IPS-NIHi11 (cell line): ENCODE measurements around the gene CDYL2.
A peak's percentile ranks its signal among the peaks of the same experiment; 100 is the strongest.
"Not testable (repeated sequence)": the region's sequence is repeated elsewhere in the genome, so short reads cannot be mapped to it uniquely, and the experiment has no call there.

Experiments used
- DNase-seq: peaks from one replicate; pipeline ENCODE4 v3.0.0; 2012; ENCODE audit warnings: mixed read lengths, low spot score

Gene CDYL2

DNA sequence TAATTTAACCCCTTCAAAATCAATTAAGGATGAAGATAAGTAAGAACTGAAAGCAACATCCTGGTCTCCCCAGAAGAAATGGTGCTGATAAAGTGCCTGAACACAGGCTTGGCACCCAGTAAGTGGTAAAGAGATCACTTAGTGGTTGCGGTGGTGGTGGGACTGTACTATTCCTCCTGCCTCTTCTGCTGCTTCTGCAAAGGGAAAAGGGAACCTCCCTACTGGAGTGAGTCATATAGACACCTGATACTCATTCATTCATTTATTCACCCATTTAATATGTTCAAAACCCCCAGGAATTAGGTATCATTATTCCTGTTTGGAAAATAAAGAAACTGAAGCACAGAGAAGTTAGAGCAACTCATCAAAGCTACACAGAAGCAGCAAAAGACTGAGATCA, 60.6 kb downstream of the CDYL2 start:
- no peak for DNase-seq

DNA sequence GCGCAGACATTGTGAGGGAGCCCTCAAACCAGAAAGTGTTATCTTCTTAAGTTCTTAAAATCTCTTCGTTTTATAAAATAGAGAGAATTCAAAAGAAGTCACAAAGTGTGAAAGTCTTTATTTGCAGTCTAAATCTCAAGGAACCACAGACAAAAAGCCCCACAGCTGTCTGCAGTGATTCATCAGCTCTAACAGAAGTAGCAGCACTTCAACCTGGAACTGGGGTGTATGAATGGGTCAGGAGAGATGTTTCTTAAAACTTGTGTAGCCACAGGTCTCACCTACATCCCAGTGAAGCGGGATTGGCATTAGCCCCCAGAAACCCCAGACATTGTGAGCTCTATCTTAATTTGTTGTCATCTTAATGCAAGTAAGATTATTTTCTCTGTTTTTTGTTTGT, 61.1 kb downstream of the CDYL2 start:
- DNase-seq, result no peak

DNA sequence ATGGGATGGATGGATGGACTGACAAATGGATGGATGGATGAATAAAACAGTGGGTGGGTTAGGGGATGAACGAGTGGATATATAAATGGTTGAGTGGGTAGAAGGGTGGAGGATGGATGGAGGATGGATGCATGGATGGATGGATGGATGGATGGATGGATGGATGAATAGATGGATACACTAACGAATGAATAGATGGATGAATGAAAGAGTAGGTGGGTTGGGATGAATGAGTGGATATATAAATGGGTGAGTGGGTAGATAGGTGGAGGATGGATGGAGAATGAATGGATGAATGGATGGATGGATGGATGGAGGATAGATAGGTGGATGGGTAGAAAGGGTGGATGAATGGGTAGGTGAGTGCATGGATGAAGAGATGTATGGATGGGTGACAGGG, 62.1 kb downstream of the CDYL2 start:
- DNase-seq, result no peak

DNA sequence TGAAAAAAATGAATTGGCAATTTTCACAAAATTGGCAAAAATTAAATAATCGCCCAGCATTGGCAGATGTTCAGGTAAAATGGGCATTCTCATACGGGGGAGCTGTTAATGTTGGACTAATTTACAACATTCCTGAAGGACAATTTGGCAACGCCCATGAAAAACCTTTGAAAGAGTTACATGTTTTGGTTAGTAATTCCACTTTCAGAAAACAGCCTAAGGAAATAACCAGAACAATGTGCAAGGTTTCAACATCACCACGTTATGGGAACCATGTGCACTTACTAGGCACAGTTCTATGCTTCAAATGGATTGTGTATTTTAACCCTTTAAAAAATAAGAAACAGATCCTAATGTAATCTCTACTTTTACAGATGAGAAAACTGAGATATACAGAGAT, 62.7 kb downstream of the CDYL2 start:
- no peak for DNase-seq

DNA sequence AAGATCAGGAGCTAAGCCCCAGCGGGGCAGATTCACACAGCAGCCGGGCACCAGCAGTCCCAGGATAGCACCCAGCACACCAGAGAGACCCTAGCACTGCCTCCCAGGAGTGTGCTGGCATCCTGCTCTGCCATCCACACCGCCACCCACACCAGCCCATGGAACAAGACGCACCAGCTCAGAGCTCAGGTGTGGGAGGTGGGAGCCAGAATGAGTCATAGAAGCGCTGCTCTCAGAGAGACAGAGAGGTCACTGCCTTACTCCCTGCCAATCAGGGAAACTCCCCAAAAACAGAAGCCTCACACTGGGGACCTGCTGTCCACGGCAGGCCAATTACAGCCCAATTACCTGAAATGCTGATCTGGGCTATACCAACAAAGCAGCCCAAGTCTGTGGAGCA, 64.9 kb downstream of the CDYL2 start:
- no peak for DNase-seq

DNA sequence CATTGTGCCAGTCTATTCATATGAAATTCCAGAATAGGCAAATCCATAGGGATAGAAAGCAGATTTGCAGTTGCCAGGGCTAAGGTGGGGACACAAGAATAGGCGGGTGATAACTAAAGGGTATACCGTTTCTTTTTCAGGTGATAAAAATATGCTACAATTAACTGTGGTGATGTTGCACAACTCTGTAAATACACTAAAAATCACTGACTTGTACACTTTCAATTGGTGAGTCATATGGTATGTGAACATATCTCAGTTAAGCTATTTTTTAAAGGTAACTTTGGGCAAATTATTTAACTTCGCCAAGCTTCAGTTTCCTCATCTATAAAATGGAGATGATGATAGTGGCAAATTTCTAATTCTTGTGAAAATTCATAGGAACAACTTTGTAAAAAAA, 65.9 kb downstream of the CDYL2 start:
- no peak for DNase-seq

DNA sequence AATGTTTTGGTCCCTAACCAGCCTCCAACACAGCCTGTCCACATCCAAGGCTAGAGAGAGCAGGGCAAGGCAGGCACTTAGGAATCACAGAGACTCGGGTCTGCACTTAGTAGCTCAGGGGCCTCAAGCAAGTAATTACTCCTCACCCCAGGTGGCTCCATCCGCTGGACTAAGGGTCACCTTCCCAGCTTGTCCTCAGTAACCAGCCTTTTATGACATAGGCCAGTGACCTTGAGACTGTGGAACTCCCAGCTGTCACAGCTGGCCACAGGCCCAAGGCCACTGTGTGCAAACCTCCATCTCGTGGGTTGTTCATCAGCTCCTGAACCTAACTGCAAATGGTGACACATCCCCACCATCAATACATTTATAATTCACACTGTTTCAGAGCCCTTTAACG, 68.6 kb downstream of the CDYL2 start:
- no peak for DNase-seq

DNA sequence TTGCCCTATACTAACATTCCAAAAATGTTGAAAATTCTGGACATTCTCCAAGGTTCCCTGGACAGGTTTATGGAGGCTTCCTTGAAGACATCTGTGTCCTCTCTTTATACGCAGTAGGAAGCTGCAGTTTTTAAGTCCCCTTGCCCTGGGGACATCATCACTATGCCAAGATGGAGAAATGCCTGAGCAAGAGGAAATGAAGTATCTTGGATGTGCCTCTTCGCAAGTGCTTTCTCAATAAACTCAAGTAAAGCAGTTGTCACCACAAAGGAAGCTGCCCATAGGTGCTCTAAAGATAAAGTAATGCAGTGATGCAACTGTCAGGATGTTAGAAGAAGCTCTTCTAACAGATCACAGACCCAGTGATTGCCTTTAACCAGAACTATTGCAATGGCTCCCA, 71.0 kb downstream of the CDYL2 start:
- no peak for DNase-seq

DNA sequence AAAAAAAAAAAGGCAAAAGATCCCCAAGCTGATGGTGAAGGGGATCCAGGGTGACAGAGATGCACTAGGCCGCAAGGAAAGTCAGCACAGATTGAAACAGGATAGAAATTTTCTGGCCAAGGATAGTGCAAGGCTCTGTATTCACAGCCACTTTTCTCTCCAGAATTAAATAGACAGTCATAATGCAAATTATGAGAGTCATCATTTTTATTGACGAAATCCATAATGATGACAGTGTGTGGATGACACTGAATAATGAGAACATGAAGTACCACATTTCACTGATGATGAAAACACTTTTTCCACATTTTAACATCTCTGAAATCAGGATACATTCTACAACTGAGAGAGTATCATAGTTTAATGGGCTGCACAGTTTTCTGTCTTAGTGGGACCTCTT, 72.5 kb downstream of the CDYL2 start:
- no peak for DNase-seq

DNA sequence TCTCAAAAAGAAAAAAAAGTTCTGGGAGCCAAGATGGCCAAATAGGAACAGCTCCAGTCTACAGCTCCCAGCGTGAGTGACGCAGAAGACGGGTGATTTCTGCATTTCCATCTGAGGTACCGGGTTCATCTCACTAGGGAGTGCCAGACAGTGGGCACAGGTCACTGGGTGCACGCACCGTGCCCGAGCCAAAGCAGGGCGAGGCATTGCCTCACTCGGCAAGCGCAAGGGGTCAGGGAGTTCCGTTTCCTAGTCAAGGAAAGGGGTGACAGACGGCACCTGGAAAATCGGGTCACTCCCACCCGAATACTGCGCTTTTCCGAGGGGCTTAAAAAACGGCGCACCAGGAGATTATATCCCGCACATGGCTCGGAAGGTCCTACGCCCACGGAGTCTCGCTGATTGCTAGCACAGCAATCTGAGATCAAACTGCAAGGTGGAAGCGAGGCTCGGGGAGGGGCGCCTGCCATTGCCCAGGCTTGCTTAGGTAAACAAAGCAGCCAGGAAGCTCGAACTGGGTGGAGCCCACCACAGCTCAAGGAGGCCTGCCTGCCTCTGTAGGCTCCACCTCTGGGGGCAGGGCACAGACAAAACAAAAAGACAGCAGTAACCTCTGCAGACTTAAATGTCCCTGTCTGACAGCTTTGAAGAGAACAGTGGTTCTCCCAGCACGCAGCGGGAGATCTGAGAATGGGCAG, 77.2 kb downstream of the CDYL2 start:
- not testable (repeated sequence) for DNase-seq

DNA sequence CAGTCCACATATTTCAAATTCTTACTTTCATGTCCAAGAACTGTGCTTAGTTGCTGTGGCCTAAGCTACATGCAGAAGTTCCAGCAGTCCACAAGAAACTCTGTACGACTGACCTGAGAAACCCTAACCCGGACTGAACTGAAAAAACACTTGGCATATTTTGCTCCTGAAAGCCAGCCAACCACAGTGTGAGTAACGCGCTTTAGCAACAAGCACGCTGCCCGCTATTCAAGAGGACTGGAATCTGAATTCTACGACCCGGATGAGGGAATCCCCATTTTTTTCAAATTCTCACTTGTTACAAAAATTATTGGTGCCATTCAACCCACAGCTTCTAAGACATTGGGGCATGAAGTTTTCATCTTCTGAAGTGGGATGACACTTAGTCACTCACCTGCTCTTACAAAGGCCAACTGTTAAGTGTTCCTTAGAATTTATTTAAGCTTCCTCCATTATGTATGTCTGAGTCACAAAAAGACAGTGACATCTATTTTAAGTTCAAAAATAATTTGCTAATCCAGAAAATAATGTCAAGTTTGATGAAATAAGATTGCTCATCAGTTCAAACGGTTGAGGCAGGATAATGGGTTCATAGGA, 78.7 kb downstream of the CDYL2 start:
- no peak for DNase-seq

DNA sequence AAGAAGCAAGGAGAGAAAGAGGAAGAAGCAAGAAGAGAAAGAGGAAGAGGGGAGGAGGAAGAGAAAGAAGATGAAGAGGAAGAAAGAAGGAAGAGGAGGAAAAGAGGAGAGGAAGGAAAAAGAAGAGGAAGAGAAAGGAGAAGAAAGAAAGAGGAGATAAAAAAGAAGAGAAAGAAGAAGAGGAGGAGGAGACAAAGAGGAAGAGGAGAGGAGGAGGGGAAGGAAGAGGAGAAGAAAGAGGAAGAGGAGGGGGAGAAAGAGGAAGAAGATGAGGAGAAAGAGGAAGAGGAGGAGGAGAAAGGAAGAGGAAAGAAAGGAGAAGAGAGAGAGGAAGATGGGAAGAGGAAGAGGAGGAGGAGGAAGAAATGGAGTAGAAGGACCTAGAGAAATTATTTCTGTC, 80.4 kb downstream of the CDYL2 start:
- DNase-seq, result no peak

DNA sequence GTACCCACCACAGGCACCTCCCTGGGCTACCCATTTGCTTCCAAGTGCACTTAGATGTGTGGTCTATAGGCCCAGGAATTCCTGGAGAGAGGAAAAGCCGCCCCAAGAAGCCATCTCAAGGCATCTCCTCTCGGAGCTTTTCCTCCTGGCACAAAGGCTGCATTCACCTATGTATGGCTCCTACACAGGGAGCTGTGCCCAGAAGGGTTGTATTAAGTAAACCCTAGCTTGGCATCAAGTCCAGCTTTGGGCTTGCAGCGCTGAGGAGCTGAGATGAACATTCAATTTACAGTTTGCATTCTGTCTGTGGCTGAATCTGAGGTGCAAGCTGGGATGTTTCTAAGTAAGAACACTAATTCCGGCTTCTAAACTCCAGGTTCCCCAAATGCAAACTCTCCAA, 81.3 kb downstream of the CDYL2 start:
- DNase-seq, result no peak

DNA sequence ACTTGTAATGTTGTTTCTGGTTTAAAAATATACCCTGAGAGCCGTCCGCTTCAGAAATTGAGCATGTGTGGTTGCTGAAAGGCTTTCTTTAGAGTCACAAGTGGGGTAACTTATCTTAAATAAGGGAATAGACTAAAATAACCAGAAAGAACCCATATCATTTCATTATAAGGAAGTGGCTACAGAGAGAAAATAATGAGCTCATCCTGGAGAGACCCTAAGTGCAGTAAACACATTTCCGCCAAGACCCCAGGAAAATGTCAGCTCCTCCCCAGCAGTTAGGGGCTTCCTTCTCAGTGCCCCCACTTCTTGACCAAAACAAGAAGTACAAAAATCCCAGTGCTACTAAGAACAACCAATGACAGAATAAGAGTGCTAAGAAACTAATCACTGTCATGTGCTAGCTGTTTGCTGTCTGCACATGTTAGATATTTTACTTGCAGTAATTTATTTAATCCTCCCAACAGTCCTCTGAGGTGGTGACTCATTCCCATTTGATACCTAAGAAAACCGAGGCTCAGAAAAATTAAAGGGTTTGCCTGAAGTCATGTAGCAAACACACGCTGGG, 83.5 kb downstream of the CDYL2 start:
- no peak for DNase-seq

DNA sequence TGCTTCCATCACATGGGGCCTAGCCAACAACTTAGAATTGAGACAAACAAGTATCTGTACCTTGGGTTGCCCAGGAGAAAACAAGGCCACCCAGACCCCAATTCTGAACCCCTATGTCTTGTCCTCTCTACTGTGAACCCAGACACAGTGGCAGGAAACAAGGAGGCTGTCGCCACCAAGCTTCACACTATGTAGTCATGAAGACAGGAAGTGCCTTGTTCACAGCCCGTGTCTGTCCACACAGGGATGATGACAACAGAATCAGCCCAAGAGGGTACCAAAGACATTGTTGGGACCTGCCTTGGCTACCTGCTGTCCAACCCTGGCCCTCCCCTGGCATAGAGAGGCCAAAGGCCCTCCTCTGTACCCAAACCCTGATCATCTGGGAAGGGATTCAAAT, 84.8 kb downstream of the CDYL2 start:
- DNase-seq, result no peak

DNA sequence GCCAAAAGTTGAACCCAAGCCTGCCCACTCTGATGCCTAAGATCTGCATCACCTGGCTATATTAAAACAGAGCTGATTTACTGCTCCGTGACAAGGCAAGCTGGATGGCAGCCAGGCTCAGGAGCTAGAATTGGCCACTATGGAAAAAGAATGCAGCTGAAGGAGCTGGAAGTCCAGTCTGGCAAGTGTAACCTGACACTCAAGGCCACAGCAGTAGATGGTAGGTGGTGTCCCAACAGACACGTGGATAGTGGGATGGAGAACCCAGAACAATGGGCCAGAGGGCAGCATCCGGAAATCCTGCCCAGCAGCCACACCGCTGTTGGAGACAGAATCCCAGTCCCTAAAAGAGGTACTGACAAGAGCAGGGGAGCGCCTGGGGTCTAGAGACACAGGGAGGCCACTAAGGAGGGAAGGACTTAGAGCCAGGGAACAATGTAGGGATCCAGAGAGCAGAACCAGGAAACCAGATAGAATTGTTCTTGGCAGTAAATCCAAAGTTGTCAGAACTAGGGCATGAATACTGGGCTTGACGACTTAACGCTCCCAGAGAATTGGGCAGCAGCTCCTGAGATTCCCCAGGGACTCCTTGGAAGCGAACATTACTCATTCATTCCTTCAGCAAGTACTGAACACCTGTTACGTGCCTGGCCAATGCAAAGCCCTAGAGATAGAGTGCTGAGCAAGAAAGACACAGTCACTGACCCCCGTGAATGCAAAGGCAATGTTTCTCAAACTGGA, 85.7 kb downstream of the CDYL2 start:
- DNase-seq, result peak; percentile 64

DNA sequence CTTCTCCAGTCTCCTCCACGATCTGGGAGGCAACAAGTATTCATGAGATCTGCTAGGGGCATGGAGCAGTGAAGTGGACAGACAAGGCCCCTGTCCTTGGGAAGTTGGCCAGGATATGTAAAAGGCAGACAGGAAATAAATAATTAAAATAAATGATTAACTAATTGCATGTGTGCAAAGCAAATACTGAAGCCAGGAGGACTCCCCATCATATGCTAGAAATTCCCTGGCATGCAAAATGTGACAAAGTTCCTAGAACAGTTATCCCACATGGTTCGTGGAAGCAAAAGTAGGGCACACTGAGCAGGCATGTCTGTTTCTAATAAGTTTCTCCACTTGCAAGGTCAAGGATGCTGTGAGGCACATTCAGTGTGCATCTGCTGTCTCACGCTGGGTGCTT, 86.8 kb downstream of the CDYL2 start:
- no peak for DNase-seq

DNA sequence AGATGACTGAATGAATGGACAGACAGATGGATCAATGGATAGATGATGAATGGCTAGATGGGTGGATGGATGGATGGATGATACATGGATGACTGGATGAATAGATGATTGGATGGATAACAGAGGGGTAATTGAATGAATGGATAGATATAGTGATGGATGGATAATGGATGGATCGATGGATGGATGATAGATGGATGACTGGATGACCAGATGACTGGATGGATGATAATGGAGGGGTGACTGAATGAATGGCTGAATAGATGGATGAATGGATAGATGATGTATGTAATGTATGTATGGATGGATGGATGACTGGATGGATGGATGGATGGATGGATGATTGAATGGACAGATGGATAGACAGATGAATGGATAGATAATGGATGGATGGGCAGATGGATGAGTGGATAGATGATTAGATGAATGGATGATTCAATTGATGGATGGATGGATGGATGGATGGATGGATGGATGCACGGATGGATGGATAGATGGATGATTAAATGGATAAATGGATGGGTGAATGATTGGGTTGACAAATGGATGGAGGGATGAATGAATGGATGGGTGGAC, 87.7 kb downstream of the CDYL2 start:
- no peak for DNase-seq

DNA sequence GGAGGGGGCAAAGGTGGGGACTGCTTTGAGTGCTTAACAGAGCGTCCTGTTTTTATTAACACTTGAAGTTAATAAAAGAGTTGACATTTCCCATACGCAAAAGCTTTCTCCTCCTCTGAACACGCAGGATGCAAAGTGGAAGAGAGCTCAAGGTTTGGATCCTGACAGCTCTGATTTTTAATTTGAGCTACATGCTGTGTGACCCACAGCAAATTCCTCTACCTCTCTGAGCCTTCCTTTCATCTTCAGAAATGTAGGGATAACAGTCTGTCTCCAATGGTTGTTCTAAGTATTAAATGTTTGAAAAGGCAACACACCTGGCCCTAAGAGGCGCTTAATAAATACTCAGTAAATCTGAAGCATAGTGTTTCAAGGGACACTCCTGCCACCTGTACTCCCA, 93.0 kb downstream of the CDYL2 start:
- DNase-seq, result no peak

DNA sequence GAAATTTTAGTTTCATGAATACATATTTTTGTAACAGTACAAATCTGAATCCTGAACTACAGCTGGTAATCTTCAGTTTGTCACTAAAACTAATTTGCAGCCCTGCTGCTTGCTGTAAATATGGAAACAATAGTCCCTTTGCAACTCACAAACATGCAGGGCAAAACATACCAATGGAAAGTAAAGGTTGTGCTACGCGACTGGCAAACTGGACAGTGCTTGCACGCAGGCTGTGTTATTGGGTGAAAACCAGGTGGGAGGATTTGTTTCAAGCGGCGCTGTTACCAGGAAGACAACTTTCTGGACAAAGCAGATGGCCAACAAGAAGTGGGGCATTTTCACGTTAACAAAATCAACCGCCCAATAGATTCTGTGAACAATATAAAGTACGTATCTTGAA, 93.5 kb downstream of the CDYL2 start:
- no peak for DNase-seq

DNA sequence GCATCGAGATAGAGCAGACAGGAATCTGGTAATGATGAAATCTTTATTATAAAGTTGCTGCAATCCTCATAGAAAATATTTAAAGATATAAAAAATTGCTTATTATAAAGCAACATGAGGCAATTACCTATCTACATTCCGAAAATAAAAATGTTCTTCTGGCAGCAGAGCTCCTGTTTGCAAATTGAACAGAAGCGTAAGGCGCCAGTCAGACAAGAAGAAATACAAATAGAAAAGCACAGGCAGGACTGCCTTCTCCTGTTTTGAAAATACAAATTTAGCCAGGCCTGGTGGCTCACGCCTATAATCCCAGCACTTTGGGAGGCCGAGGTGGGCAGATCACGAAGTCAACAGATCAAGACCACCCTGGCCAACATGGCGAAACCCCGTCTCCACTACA, 95.6 kb downstream of the CDYL2 start:
- no peak for DNase-seq

DNA sequence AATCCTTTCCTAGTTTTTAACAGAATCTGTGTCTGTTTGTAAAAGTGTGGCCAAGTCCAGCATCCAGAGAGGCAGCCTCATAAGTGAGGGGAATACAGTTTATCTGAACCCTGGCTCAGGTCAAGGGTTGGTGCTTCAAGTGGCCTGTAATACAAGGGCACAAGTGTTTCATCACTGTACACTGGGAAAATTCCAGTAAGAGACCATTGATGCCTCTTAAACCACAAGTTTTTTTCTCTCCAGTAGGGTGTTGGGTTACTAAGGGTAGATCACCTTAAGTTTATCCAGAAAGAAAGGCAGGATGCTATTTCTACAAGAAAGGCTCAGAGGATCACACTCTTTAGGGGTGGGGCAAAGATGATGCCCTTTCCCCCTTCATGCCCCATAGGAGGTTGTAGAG, 96.7 kb downstream of the CDYL2 start:
- no peak for DNase-seq

DNA sequence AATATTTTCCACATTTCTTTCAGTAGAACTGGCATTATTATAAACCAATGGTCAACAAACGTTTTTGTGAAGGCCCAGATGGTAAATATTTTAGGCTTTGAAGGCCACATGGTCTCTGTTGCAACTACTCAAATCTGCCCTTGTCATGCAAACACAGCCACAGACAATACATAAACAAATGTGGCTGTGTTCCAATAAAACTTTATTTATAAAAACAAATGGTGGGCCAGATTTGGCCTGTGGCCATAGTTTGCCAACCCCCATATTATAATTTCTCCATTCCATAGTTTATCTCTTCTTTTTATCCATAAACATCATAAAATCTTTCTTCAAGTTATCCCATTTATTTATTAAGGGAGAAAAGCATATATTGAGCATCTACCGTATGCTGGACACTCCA, 98.8 kb downstream of the CDYL2 start:
- no peak for DNase-seq
